ENCODE data around the gene SERPINF2.

The SERPINF2 gene

DNA sequence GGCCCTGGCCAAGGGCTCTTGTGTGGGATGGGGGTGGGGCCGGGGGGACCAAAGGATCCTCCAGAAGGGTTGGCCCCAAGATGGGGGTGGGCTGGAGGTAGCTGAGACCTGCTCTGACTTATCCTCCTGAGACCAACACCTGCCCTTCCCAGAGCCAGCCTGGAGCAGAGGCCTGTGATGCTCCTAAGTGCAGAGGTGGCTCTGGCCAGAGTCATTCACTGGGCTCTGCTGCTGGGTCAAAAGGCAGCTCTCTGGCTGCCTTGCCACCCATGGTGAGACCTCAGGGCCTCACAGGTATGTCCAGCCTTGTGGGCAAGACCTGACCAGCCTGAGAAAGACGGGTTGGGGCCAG is 393 bp downstream of the SERPINF2 start:
- Histone ChIP-seq H3K9me3 (replicated peaks; ENCODE audit: low read length) (no peaks in the 10 kb centered on the region), H3K9ac (ENCODE audit: low read depth, low read length) (no peak overlapping the region)

DNA sequence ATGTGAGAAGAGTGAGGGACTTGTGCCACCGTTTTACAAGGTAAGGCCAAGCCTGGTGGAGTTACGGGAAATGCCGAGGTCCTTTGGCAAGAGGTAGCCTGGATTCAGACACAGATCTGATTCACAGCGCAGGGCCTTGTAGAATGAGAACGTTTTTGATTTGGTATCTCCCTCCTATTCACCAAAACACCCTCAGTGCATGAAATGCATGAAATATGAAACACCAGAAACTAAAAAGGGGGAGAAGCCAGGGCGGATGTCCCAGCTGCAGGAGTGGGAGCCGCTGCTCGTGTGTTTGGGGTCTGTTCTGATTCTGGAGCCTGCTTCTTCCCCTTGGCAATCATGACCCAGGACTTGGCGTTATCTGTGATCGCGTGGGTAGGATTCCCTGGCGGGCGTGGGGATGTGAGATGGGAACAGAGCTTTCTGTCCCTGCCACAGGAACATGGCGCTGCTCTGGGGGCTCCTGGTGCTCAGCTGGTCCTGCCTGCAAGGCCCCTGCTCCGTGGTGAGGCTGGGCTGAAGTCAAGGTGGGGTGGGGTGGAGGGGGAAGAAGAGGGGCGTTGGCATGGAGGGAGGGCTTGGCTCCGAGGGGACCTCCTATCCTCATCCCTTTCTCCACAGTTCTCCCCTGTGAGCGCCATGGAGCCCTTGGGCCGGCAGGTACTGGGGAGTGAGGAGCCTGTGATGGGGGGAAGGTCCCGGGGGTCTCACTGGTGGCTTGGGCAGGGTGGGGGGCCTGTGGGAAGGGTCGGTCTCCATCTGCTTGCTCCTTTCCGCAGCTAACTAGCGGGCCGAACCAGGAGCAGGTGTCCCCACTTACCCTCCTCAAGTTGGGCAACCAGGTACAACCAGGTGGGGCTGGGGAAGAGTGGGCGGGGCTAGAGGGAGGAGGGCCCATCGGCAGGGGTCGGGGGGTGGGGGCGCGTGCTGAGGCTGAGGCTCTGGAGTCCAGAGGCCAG is 2.2 kb downstream of the SERPINF2 start:
- Histone ChIP-seq H3K4me2 (ENCODE audit: low read length) (peak overlapping the region; percentile 51), H3K4me1 (ENCODE audit: control insufficient read depth, insufficient read depth, low read length) (peaks cover 6% of the 10 kb centered on the region), H3K4me3 (ENCODE audit: low read length) (no peak overlapping the region), H3K9me3 (replicated peaks; ENCODE audit: low read length) (peaks cover 2% of the 10 kb centered on the region), H3K36me3 (ENCODE audit: insufficient read depth, low read length) (no peaks in the 10 kb centered on the region), H3K27me3 (ENCODE audit: control insufficient read depth, insufficient read depth, low read length) (no peaks in the 10 kb centered on the region), H3K9ac (ENCODE audit: low read depth, low read length) (no peak overlapping the region)

More for the DNA sequence above, 393 bp downstream of the SERPINF2 start:
- H3K36me3 ChIP-seq (ENCODE audit: insufficient read depth, low read length): peaks cover 1% of the 10 kb centered on the region
- H3K4me2 ChIP-seq (ENCODE audit: low read length): no peak overlapping the region
- no peaks in the 10 kb centered on the region for H3K27me3 ChIP-seq (ENCODE audit: control insufficient read depth, insufficient read depth, low read length)
- H3K4me1 ChIP-seq (ENCODE audit: control insufficient read depth, insufficient read depth, low read length): peaks cover 6% of the 10 kb centered on the region
- no peak overlapping the region for H3K4me3 ChIP-seq (ENCODE audit: low read length)

GRCh38 chr17:1745513-1746020 is 2.9 kb downstream of the SERPINF2 start:
- Histone ChIP-seq H3K27me3 (ENCODE audit: control insufficient read depth, insufficient read depth, low read length) (no peaks in the 10 kb centered on the region), H3K9me3 (replicated peaks; ENCODE audit: low read length) (peaks cover 2% of the 10 kb centered on the region), H3K4me3 (ENCODE audit: low read length) (no peak overlapping the region), H3K9ac (ENCODE audit: low read depth, low read length) (no peak overlapping the region), H3K36me3 (ENCODE audit: insufficient read depth, low read length) (no peaks in the 10 kb centered on the region), H3K4me1 (ENCODE audit: control insufficient read depth, insufficient read depth, low read length) (peaks cover 6% of the 10 kb centered on the region), H3K4me2 (ENCODE audit: low read length) (no peak overlapping the region)

DNA sequence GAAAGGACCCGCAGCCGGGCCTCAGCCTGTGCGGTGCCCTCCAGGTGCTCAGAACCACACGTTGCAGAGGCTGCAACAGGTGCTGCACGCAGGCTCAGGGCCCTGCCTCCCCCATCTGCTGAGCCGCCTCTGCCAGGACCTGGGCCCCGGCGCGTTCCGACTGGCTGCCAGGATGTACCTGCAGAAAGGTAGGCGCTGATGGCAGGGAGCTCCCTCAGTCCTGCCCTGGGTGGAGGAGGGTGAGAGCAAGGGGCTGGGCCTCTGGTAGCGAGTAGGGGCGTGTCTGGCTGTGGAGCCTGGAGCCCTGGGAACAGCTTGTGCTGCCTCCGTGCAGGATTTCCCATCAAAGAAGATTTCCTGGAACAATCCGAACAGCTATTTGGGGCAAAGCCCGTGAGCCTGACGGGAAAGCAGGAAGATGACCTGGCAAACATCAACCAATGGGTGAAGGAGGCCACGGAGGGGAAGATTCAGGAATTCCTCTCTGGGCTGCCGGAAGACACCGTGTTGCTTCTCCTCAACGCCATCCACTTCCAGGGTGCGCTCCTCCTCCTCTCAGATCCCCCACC is 4.4 kb downstream of the SERPINF2 start:
- Histone ChIP-seq H3K27me3 (ENCODE audit: control insufficient read depth, insufficient read depth, low read length) (no peaks in the 10 kb centered on the region), H3K4me1 (ENCODE audit: control insufficient read depth, insufficient read depth, low read length) (peaks cover 6% of the 10 kb centered on the region), H3K4me3 (ENCODE audit: low read length) (no peak overlapping the region), H3K9ac (ENCODE audit: low read depth, low read length) (no peak overlapping the region), H3K4me2 (ENCODE audit: low read length) (no peak overlapping the region), H3K9me3 (replicated peaks; ENCODE audit: low read length) (peaks cover 2% of the 10 kb centered on the region), H3K36me3 (ENCODE audit: insufficient read depth, low read length) (no peaks in the 10 kb centered on the region)

DNA sequence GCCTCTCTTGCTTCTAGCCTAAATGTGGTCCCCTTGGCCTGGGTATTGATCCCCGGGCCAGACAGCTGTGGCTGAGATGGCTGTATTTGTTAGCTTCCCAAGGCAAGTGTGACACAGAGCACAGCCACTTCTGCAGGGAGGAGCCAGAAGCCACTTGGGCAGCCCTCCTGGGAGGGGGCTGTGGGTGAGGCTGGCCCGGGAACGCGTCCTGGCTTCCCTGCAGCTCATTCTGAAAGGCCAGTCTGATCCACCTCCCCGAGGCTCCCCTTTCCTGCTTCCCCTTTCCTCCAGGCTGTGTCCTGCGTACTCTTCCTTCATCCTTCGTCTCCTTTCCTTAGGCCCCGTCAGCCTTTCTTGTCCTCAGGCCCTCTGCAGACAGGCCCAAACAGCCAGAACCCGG is 8.0 kb downstream of the SERPINF2 start:
- Histone ChIP-seq H3K27me3 (ENCODE audit: control insufficient read depth, insufficient read depth, low read length) (no peaks in the 10 kb centered on the region), H3K36me3 (ENCODE audit: insufficient read depth, low read length) (no peaks in the 10 kb centered on the region), H3K9me3 (replicated peaks; ENCODE audit: low read length) (peaks cover 2% of the 10 kb centered on the region), H3K4me3 (ENCODE audit: low read length) (no peak overlapping the region), H3K4me2 (ENCODE audit: low read length) (no peak overlapping the region), H3K4me1 (ENCODE audit: control insufficient read depth, insufficient read depth, low read length) (peaks cover 16% of the 10 kb centered on the region), H3K9ac (ENCODE audit: low read depth, low read length) (no peak overlapping the region)

DNA sequence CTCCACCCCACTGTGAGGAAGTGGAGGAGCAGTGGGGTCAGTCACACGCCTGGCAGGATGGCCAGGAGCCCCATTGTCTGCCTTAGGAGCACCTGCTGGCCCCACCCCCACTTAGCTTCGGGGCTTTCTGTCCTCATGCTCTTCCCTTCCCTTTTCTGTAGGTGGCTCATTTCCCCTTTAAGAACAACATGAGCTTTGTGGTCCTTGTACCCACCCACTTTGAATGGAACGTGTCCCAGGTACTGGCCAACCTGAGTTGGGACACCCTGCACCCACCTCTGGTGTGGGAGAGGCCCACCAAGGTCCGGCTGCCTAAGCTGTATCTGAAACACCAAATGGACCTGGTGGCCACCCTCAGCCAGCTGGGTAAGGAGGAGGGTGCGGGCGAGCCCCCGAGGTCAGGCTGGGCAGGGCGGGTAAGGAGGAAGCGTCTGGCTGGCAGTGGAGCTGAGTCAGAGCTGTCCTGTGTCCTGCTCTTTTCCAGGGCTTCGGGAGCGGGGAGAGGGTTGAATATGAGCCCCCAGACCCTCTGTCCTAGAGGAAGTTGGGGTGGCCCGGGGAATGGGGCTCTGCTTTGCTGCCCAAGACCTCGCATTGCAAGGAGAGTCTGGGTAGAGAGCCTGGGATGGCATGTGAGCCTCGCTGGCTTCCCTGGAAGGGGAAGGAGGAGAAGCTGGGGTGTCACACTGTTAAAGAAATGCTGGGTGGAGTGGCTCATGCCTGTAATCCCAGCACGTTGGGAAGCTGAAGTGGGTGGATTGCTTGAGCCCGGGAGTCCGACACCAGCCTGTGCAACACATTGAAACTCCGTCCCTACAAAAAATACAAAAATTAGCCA is 10.0 kb downstream of the SERPINF2 start:
- Histone ChIP-seq H3K4me1 (ENCODE audit: control insufficient read depth, insufficient read depth, low read length) (peaks cover 21% of the 10 kb centered on the region), H3K9ac (ENCODE audit: low read depth, low read length) (no peak overlapping the region), H3K36me3 (ENCODE audit: insufficient read depth, low read length) (no peaks in the 10 kb centered on the region), H3K9me3 (replicated peaks; ENCODE audit: low read length) (peaks cover 2% of the 10 kb centered on the region), H3K4me2 (ENCODE audit: low read length) (no peak overlapping the region), H3K27me3 (ENCODE audit: control insufficient read depth, insufficient read depth, low read length) (no peaks in the 10 kb centered on the region), H3K4me3 (ENCODE audit: low read length) (no peak overlapping the region)

GRCh38 chr17:1753767-1754429 is 11.2 kb downstream of the SERPINF2 start:
- no peaks in the 10 kb centered on the region for H3K9me3 ChIP-seq (replicated peaks; ENCODE audit: low read length)
- no peak overlapping the region for H3K4me3 ChIP-seq (ENCODE audit: low read length)
- H3K36me3 ChIP-seq (ENCODE audit: insufficient read depth, low read length): no peaks in the 10 kb centered on the region
- H3K27me3 ChIP-seq (ENCODE audit: control insufficient read depth, insufficient read depth, low read length): no peaks in the 10 kb centered on the region
- H3K4me1 ChIP-seq (ENCODE audit: control insufficient read depth, insufficient read depth, low read length): peaks cover 21% of the 10 kb centered on the region
- no peak overlapping the region for H3K4me2 ChIP-seq (ENCODE audit: low read length)
- no peak overlapping the region for H3K9ac ChIP-seq (ENCODE audit: low read depth, low read length)

- Histone ChIP-seq H3K4me2 (ENCODE audit: low read length) (no peak overlapping the region), H3K4me3 (ENCODE audit: low read length) (no peak overlapping the region), H3K36me3 (ENCODE audit: insufficient read depth, low read length) (no peaks in the 10 kb centered on the region), H3K4me1 (ENCODE audit: control insufficient read depth, insufficient read depth, low read length) (peaks cover 21% of the 10 kb centered on the region), H3K9ac (ENCODE audit: low read depth, low read length) (no peak overlapping the region), H3K9me3 (replicated peaks; ENCODE audit: low read length) (no peaks in the 10 kb centered on the region), H3K27me3 (ENCODE audit: control insufficient read depth, insufficient read depth, low read length) (no peaks in the 10 kb centered on the region)
Observed at GRCh38 chr17:1754430-1755112, 11.9 kb downstream of the SERPINF2 start.

DNA sequence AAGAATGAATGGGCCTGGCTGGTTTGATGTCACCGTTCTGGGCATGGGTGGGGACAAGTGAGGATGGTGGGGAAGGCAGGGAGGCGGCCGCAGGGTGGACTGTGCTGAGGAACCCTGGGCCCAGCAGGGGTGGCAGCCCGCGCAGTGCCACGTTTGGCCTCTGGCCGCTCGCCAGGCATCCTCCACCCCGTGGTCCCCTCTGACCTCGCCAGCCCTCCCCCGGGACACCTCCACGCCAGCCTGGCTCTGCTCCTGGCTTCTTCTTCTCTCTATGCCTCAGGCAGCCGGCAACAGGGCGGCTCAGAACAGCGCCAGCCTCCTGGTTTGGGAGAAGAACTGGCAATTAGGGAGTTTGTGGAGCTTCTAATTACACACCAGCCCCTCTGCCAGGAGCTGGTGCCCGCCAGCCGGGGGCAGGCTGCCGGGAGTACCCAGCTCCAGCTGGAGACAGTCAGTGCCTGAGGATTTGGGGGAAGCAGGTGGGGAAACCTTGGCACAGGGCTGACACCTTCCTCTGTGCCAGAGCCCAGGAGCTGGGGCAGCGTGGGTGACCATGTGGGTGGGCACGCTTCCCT is 12.7 kb downstream of the SERPINF2 start:
- Histone ChIP-seq H3K4me3 (ENCODE audit: low read length) (no peak overlapping the region), H3K4me2 (ENCODE audit: low read length) (peak overlapping the region; percentile 34), H3K36me3 (ENCODE audit: insufficient read depth, low read length) (no peaks in the 10 kb centered on the region), H3K9me3 (replicated peaks; ENCODE audit: low read length) (no peaks in the 10 kb centered on the region), H3K27me3 (ENCODE audit: control insufficient read depth, insufficient read depth, low read length) (no peaks in the 10 kb centered on the region), H3K9ac (ENCODE audit: low read depth, low read length) (no peak overlapping the region), H3K4me1 (ENCODE audit: control insufficient read depth, insufficient read depth, low read length) (peaks cover 21% of the 10 kb centered on the region)

- Histone ChIP-seq H3K27me3 (ENCODE audit: control insufficient read depth, insufficient read depth, low read length) (no peaks in the 10 kb centered on the region), H3K9me3 (replicated peaks; ENCODE audit: low read length) (no peaks in the 10 kb centered on the region), H3K4me1 (ENCODE audit: control insufficient read depth, insufficient read depth, low read length) (peaks cover 21% of the 10 kb centered on the region), H3K36me3 (ENCODE audit: insufficient read depth, low read length) (no peaks in the 10 kb centered on the region), H3K4me2 (ENCODE audit: low read length) (no peak overlapping the region), H3K9ac (ENCODE audit: low read depth, low read length) (no peak overlapping the region), H3K4me3 (ENCODE audit: low read length) (no peak overlapping the region)
Observed at GRCh38 chr17:1755827-1756262, 13.2 kb downstream of the SERPINF2 start.

All from skeletal muscle satellite cell (primary cell).